ENCODE results near the gene NFIA.

DNA sequence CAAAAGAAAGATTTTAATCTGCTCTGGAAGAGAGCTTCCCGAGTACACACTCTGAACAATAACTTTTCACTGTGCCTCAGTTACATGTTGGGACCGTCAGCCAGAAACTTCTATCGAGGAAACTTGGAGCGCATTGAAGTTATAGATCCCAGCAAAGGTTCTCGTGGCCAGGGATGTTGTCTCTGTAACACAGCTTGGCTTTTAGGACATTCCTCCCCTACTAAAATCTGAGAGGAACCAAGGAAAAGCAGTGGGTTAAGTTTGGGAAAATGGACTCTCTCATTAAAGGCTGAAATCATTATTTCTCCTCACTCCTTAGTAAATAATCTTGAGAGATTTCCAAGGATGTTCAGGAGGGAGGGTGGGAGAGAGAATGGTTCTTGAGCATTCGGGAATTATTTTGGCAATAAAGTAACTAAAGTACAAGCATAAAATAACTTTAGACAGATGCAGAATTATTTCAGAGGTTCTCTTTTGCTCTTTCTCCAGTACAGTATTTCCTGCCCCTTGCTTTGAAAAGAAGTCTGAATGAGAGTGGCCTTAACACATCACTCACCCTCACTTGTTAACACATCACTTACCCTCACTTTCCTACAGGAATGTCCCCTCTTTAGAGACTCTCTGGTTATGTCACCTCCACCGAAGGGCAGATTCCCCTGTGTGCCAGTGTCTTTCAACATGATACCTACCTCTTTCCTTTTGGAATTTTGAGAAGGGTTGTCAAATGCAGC, 1.8 kb upstream of the NFIA start:
- TF ChIP-seq, protein P1, sequence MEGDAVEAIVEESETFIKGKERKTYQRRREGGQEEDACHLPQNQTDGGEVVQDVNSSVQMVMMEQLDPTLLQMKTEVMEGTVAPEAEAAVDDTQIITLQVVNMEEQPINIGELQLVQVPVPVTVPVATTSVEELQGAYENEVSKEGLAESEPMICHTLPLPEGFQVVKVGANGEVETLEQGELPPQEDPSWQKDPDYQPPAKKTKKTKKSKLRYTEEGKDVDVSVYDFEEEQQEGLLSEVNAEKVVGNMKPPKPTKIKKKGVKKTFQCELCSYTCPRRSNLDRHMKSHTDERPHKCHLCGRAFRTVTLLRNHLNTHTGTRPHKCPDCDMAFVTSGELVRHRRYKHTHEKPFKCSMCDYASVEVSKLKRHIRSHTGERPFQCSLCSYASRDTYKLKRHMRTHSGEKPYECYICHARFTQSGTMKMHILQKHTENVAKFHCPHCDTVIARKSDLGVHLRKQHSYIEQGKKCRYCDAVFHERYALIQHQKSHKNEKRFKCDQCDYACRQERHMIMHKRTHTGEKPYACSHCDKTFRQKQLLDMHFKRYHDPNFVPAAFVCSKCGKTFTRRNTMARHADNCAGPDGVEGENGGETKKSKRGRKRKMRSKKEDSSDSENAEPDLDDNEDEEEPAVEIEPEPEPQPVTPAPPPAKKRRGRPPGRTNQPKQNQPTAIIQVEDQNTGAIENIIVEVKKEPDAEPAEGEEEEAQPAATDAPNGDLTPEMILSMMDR (conservative IDR thresholded peaks at IDR 0.05 in 1 of 2, IDR thresholded peaks at IDR 0.05 in 1 of 2; ENCODE audit: low read depth in 1 of 2, low read length in 2 of 2) = no peak
- no peak for TF ChIP-seq EZH2 (IDR thresholded peaks at IDR 0.05; ENCODE audit: low read length, missing control alignments)

Measured in fibroblast of lung (primary cell).